Measurements from ENCODE around the gene TIMM10.

The TIMM10 gene

GRCh38 chr11:57543593-57543992 lies 13.0 kb upstream of the TIMM10 start:
- in situ Hi-C loops (cut with HindIII; ENCODE audit: low sequenced_read_pairs): no loop called here

DNA sequence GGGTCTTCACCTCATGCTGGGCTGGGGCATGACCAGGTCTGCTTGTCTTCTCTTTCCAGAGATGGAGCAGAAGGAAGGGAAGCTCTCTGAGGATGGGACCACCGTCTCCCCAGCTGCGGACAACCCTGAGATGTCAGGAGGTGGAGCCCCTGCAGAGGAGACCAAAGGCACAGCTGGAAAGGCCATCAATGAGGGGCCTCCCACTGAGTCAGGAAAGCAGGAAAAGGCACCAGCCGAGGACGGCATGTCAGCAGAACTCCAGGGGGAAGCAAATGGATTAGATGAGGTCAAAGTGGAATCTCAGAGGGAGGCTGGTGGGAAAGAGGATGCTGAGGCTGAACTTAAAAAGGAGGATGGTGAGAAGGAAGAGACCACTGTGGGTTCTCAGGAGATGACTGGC lies 12.0 kb upstream of the TIMM10 start:
- in situ Hi-C loops (cut with HindIII; ENCODE audit: low sequenced_read_pairs): no loop called here

DNA sequence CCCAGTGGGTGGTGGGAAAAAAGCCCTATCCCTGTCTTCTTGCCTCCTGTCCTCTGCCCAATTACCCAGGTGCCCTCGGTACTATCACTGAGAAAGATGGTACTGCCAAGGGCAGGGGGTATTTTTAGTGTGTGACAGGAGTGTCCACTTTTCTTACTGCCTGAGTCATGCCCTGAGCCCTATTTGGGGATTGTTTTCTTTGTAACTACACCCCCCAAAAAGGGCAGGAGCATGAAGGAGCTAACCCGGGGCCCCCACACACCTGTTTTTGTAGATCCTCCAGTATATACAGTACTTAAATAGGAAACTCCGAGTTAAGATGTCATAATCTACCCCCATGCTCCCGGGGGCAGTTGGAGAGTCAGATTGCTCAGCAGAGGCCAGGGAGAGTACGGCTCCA lies 10.6 kb upstream of the TIMM10 start:
- in situ Hi-C loops (cut with HindIII; ENCODE audit: low sequenced_read_pairs): no loop called here

GRCh38 chr11:57539342-57539741 lies 8.8 kb upstream of the TIMM10 start:
- in situ Hi-C loops (cut with HindIII; ENCODE audit: low sequenced_read_pairs): no loop called here

DNA sequence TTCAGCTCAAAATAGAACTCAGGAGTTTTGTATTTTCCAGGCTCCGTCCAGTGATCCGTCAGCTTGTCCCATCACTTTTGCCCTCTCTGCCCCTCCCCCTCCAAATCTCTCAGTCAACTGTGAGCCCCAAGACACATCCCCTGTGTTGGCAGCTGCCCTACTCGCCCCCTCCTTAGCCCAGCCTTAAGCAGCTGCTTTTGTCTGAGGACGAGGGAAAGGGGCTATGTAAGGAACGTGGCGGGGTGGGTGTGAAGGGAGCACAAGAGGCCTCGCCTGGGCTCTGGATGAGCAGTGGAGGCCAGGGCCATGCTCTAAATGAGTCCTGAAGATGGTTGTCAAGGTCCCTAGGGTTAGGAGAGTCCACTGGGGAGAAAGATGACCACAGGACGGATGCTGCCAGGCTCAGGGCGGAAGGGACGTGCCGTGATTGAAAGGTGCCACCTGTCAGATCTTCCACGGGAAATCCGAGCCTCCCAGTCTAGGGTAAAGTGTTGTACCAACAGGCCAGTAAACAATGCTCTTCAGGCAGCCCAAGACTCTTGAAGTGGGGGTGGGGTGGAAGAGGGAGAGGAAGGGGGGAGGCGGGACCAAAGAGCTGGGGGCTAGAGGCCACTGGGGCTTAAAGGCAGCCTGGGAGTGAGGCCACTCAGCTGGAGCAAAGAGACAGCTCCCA lies 6.5 kb upstream of the TIMM10 start, which contains the start of gene SMTNL1:
Gene SMTNL1, plus strand, starts transcription at position 649 of the 673 bp plus-strand sequence. CDS start 5,048 bp downstream, outside the sequence.
- in situ Hi-C loops (cut with HindIII; ENCODE audit: low sequenced_read_pairs): no loop called here

DNA sequence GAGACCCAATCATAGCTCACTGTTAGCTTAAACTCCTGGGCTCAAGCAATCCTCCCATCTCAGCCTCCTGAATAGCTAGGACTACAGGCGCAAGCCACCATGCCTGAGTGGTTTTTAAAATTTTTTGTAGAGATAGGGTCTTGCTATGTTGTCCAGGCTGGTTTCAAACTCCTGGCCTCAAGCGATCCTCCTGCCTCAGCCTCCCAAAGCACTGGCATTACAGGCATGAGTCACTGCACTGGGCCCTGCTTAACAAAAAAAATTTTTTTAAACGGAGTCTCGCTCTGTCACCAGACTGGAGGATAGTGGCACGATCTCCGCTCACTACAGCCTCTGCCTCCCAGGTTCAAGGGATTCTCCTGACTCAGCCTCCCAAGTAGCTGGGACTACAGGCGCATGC lies 3.9 kb upstream of the TIMM10 start:
- in situ Hi-C loops (cut with HindIII; ENCODE audit: low sequenced_read_pairs): loop anchor here (5.0 kb wide), 1 partner anchor 108 kb away; no protein-coding TSS in a partner anchor

GRCh38 chr11:57530215-57530595 lies 349 bp downstream of the TIMM10 start:
- in situ Hi-C loops (cut with HindIII; ENCODE audit: low sequenced_read_pairs): loop anchor here (5.0 kb wide), 1 partner anchor 112 kb away; no protein-coding TSS in a partner anchor

GRCh38 chr11:57529012-57529411 lies 1.5 kb downstream of the TIMM10 start:
- in situ Hi-C loops (cut with HindIII; ENCODE audit: low sequenced_read_pairs): no loop called here

DNA sequence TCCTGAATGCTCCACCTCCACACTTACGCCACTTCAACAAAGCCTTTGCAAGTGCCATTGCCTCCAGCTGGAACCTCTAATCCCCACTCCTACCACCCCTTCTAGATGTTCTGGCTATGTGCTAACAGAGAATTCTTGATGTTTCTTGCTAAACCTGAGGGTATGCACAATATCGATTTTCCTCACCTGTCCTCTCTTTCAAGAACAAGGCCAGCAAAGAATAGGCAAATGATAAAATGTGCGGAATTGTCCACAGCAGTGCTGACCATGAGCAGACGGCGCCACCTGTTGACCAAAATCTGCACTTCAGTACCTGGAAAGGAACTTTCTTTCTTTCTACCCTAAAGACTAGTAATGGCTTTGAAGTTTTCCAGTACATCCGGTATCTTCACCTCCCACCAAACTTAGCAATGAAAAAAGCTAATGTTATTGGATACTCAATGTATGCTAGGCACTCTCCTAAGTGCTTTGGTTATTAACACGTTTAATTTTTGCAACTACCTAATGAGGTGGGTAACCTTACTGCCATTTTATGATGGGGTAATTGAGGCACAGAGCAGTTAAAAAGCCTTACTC lies 3.4 kb downstream of the TIMM10 start:
- in situ Hi-C loops (cut with HindIII; ENCODE audit: low sequenced_read_pairs): no loop called here

DNA sequence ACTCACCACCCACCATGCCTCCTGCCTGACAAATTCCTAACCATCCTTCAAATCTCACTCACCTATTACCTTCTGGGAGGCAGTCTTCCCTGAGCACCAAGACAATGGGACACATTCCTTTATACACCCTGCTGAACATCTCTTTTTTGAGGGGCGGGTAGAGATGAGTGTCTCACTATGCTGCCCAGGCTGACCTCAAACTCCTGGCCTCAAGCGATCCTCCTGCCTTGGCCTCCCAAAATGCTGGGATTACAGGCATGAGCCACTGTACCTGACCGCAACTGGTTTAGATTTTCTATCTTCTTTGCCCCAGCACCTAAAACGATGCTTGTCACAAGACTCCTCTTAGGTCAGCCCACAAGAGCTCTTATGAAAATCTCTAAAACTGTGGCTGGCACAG lies 7.1 kb downstream of the TIMM10 start:
- in situ Hi-C loops (cut with HindIII; ENCODE audit: low sequenced_read_pairs): loop anchor here (25.0 kb wide), 1 partner anchor 186 kb away; the partner anchor contains the start of genes P2RX3 and SSRP1

GRCh38 chr11:57521116-57521515 lies 9.4 kb downstream of the TIMM10 start:
- in situ Hi-C loops (cut with HindIII; ENCODE audit: low sequenced_read_pairs): loop anchor here (25.0 kb wide), 1 partner anchor 184 kb away; the partner anchor contains the start of genes P2RX3 and SSRP1

GRCh38 chr11:57516061-57516443 lies 14.5 kb downstream of the TIMM10 start:
- in situ Hi-C loops (cut with HindIII; ENCODE audit: low sequenced_read_pairs): loop anchor here (25.0 kb wide), 1 partner anchor 179 kb away; the partner anchor contains the start of genes P2RX3 and SSRP1

GRCh38 chr11:57515332-57516060 lies 15.1 kb downstream of the TIMM10 start, which contains the start of gene SLC43A1:
TSS of gene SLC43A1 (minus strand) at chr11:57515702. CDS start at chr11:57514111, 1,591 bp downstream.
- in situ Hi-C loops (cut with HindIII; ENCODE audit: low sequenced_read_pairs): loop anchor here (25.0 kb wide), 1 partner anchor 178 kb away; the partner anchor contains the start of genes P2RX3 and SSRP1

GRCh38 chr11:57514538-57515331 lies 15.8 kb downstream of the TIMM10 start:
- in situ Hi-C loops (cut with HindIII; ENCODE audit: low sequenced_read_pairs): loop anchor here (25.0 kb wide), 1 partner anchor 177 kb away; the partner anchor contains the start of genes P2RX3 and SSRP1

DNA sequence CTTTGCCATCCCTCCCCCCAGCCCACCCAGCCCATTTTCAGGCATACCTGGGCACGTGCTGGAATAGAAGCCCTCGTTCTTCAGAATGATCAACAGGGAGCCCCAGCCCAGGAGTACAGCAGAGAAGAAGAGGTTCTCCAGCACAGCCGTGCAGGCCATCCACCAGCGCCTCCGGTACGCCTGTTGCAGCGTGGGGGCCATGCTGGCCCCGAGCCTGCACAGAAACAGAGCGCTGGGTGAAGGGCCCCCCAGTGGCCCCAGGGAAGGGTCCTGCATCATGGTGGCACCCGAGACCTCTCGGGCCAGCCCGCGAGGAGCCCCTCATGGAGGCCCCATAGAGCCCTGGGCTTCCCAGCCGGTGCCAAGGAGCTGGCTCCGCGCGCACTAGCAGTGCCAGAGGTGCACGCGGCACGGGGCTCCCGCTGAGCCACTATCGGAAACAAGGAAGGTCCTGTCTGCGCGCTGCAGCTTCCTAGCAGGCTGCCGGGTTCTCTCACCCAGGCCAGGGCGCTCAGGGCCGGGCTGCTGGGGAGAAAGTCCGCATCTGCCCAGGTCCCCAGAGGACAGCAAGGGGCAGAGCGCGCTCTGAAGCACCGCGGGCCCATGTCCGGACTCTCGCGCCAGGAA lies 16.5 kb downstream of the TIMM10 start:
- in situ Hi-C loops (cut with HindIII; ENCODE audit: low sequenced_read_pairs): loop anchor here (25.0 kb wide), 1 partner anchor 177 kb away; the partner anchor contains the start of genes P2RX3 and SSRP1

DNA sequence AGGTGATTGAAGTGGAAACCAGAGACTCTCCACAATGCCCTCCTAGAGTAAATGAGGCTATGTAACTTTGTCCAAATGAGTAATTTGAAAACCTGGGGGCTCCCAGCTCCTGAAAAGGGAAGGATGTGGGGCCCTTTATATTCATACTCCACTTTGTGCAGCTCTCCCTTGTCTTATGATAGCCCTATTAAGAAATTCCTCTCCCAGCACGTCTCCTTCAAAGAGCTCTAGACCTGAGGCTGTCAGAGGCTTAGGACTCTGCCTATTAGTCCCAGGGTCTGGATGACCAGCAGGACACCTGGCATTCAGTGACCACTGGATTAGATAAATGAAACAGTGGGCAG lies 17.1 kb downstream of the TIMM10 start:
- in situ Hi-C loops (cut with HindIII; ENCODE audit: low sequenced_read_pairs): loop anchor here (25.0 kb wide), 1 partner anchor 176 kb away; the partner anchor contains the start of genes P2RX3 and SSRP1

DNA sequence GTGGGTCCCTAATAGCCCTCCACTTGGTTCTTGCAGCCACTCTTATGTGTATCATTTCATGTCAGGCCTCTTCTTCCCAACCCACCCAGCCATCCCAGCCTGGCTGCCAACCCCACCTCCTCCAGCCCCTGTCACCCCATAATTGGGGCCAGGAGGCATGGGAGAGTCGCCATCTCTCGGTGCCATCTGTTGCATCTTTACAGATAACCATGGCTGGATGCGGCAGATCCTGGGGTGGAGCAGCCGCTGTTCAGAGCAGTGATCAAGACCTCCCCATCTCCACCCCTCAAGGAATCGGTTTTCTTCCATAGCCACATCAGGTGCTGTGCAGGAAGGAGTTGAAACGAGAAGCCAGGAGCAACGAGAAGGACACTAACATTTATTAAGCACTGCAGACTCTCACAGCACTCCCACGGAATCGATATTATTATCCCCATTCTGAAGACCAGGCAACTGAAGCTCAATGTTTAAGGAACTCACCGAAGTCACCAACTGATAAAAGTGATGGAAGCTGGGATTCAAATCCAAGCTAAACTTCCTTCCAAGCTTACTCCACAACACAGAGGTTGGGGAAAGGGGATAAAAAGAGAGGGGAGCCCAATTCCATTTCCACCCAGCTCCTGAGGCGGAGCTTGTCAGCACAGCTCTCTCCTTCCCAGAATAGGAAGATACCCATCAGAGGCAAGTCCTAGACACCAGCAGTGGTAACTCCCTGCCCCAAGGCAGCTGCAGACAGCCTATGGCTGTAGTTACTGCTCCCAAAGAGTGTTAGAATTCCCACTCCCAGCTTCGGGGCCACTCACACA lies 17.7 kb downstream of the TIMM10 start:
- in situ Hi-C loops (cut with HindIII; ENCODE audit: low sequenced_read_pairs): loop anchor here (25.0 kb wide), 1 partner anchor 176 kb away; the partner anchor contains the start of genes P2RX3 and SSRP1

DNA sequence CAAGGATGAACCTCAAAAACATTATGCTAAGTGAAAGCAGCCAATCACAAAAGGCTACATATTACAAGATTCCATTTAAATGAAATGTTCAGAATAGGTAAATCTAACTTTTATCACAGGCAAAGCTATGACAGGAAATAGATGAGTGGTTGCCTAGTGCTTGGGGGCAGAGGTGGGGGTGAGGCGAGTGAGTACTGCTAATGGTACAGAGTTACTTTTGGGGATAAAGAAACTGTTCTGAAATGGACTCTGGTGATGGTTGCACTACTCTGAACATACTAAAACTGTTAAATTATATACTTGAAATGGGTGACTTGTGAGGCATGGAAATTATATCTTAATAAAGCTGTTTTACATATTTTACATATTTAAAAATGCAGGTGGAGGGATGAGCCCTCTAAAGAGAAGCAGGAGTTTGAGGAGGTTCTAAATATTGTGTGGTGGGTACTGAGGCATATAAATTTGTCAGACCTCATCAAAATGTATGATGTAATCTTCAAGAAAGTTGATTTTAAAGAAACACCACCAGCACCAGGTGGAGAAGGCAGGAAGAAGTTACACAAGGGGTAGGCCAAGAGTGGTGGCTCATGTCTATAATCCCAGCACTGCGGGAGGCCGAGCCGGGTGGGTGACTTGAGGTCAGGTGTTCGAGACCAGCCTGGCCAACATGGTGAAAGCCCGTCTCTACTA lies 18.7 kb downstream of the TIMM10 start:
- in situ Hi-C loops (cut with HindIII; ENCODE audit: low sequenced_read_pairs): loop anchor here (25.0 kb wide), 1 partner anchor 175 kb away; the partner anchor contains the start of genes P2RX3 and SSRP1
